Spleen (tissue), 11 donors: ENCODE measurements around the gene NGEF. TPM values are rescaled to one million over a fixed set of nuclear protein-coding genes. Genes with fewer than 3 reads are reported as not detected.

Source experiments
- DNase-seq: peaks from one replicate; pipeline ENCODE4 v3.0.0-alpha.2; 2020
- H3K27ac ChIP-seq, 8 donors: fragments of 200-600 bp; sonication (generic) in 7 of 8; 1 replicate in 4 of 8; 2 replicates in 4 of 8; pipeline versions ENCODE4 v1.5.0 to v1.8.0; 2016 to 2021; ENCODE audit warnings: inconsistent platforms in 4 of 8, mild to moderate bottlenecking in 4 of 8, moderate library complexity in 1 of 8
- H3K27me3 ChIP-seq, 7 donors: fragments of 200-600 bp; sonication (generic) in 6 of 7; replicated peaks in 1 of 7; 1 replicate in 4 of 7; 2 replicates in 3 of 7; pipeline versions ENCODE4 v1.5.0 to v1.8.0; 2016 to 2021; ENCODE audit warnings: inconsistent platforms in 3 of 7, mild to moderate bottlenecking in 1 of 7
- H3K36me3 ChIP-seq, 6 donors: fragments of 200-600 bp; sonication (generic) in 5 of 6; 1 replicate in 4 of 6; 2 replicates in 2 of 6; pipeline versions ENCODE4 v1.5.0 to v1.8.0; 2016 to 2021; ENCODE audit warnings: inconsistent platforms in 2 of 6
- H3K4me1 ChIP-seq, 6 donors: fragments of 200-600 bp; sonication (generic) in 5 of 6; 1 replicate in 3 of 6; 2 replicates in 3 of 6; pipeline versions ENCODE4 v1.5.0 to v1.8.0; 2016 to 2021; ENCODE audit warnings: inconsistent platforms in 3 of 6
- H3K4me3 ChIP-seq, 8 donors: fragments of 200-600 bp; sonication (generic) in 7 of 8; 1 replicate in 4 of 8; 2 replicates in 4 of 8; pipeline versions ENCODE4 v1.5.0 to v1.8.0; 2016 to 2021; ENCODE audit warnings: inconsistent platforms in 4 of 8, mild to moderate bottlenecking in 4 of 8, moderate library complexity in 2 of 8
- H3K9me3 ChIP-seq, 8 donors: fragments of 200-600 bp; sonication (generic) in 7 of 8; 1 replicate in 4 of 8; 2 replicates in 4 of 8; pipeline versions ENCODE4 v1.5.0 to v1.8.0; 2016 to 2021; ENCODE audit warnings: inconsistent platforms in 4 of 8
- POLR2A ChIP-seq, 3 donors: fragments of 450-650 bp; IDR thresholded peaks; one replicate each; pipeline ENCODE4 v1.5.1; 2017; ENCODE audit warnings: antibody characterized with exemption in 3 of 3, mild to moderate bottlenecking in 1 of 3
- POLR2AphosphoS5 ChIP-seq, 3 donors: sonication (generic); formaldehyde crosslinking; IDR thresholded peaks; one replicate each; pipeline ENCODE4 v1.5.1; 2017; ENCODE audit warnings: antibody characterized with exemption in 3 of 3
- WGBS, 5 donors: extraction: QIAGEN DNeasy Blood & Tissue Kit in 3 of 5; methylation state at CpG; one replicate each; pipeline versions ENCODE4 v1.1.5 to v1.1.7; 2013 to 2018; 5-methylcytosine and 5-hydroxymethylcytosine counted together
- intact Hi-C: fragments of 100-400 bp; cut with DNase I; formaldehyde crosslinking; loops from one replicate; pipeline ENCODE4 v1.15.0; 2023; ENCODE audit warnings: low total_unique reads
- polyA plus RNA-seq, 3 donors: library from polyadenylated mRNA; stranded (reverse); fragments of 200-250 nt; gene quantifications; one replicate each; pipeline ENCODE4 v1.2.1, GENCODE V29; 2013
- total RNA-seq, 7 donors: library from RNA; depleted of rRNA in 3 of 7; stranded (reverse); fragments of >200 nt in 3 of 7; fragmentation: NEBNext Ultra II Directional in 4 of 7; extraction: Animal tissue kit (Norgen Biotek cat#: 25700) in 4 of 7; gene quantifications; one replicate each; pipeline versions ENCODE4 v1.1.0 to v1.2.1, GENCODE V29; 2016 to 2021
- TF ChIP-seq, protein P1 (sequence below), 11 experiments: fragments of 200-600 bp in 7 of 11; fragments of 450-650 bp in 4 of 11; sonication (generic) in 4 of 11; IDR thresholded peaks in 8 of 11; conservative IDR thresholded peaks in 3 of 11; 1 replicate in 7 of 11; 2 replicates in 4 of 11; pipeline versions ENCODE4 v1.4.0 to v1.8.0; 2016 to 2021; ENCODE audit warnings: antibody characterized with exemption in 11 of 11, inconsistent platforms in 4 of 11, mild to moderate bottlenecking in 1 of 11
- donor health status: healthy with polysubstance abuse.
- donor health status: DM: no; HTN: no; CAD: no; lungs with moderate emphysema.
- donor health status: DM: no; HTN: no; CAD: no.
- donor health status: Bipolar disorder and iron deficiency.
- donor health status: healthy.
- donor health status: DM: no; HTN: no; CAD: no.
- donor health status: DM: yes; HTN: yes; CAD: no.

Gene NGEF
- total and polyA plus RNA-seq, 10 donors: 0.23 to 0.79 (median 0.43) TPM; not detected in 5

DNA sequence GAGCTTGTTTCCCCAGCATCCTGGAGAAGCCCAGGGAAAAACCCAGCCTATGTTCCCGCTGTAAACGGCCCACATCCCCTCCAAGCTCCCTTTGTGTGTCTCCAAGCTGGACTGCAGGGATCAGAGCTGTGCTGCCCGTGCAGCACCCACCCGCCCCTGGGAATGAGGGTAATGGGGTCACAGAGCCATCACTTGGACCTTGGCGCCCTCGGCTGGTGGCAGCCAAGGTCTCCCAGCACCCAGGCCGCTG, 46.4 kb upstream of the NGEF start:
- Histone ChIP-seq H3K4me3 (peak overlapping the region in 7 of 8 donors; percentile 64 to 98 (median 85)), H3K27me3 (no peaks in the 10 kb centered on the region), H3K27ac (peak overlapping the region; percentile 89 to 97 (median 94)), H3K4me1 (peaks cover 34 to 69% (median 51%) of the 10 kb centered on the region in 6 donors), H3K9me3 (no peaks in the 10 kb centered on the region), H3K36me3 (peaks cover 0 to 29% (median 4%) of the 10 kb centered on the region in 6 donors)
- intact Hi-C loops: loop anchor here (10.0 kb wide), 1 partner anchor 195 kb away; the partner anchor contains the start of gene ATG16L1
- TF ChIP-seq, protein P1, sequence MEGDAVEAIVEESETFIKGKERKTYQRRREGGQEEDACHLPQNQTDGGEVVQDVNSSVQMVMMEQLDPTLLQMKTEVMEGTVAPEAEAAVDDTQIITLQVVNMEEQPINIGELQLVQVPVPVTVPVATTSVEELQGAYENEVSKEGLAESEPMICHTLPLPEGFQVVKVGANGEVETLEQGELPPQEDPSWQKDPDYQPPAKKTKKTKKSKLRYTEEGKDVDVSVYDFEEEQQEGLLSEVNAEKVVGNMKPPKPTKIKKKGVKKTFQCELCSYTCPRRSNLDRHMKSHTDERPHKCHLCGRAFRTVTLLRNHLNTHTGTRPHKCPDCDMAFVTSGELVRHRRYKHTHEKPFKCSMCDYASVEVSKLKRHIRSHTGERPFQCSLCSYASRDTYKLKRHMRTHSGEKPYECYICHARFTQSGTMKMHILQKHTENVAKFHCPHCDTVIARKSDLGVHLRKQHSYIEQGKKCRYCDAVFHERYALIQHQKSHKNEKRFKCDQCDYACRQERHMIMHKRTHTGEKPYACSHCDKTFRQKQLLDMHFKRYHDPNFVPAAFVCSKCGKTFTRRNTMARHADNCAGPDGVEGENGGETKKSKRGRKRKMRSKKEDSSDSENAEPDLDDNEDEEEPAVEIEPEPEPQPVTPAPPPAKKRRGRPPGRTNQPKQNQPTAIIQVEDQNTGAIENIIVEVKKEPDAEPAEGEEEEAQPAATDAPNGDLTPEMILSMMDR (IDR thresholded peaks at IDR 0.05 in 8 of 11, conservative IDR thresholded peaks at IDR 0.05 in 3 of 11): no peak
- TF ChIP-seq POLR2AphosphoS5 (IDR thresholded peaks at IDR 0.05) (no peak), POLR2A (IDR thresholded peaks at IDR 0.05) (no peak)
- DNase-seq: peak; percentile 85
- 27 to 67% (median 47%) methylated on average over 1 to 7 of the region's 7 CpGs for WGBS, 5 donors

DNA sequence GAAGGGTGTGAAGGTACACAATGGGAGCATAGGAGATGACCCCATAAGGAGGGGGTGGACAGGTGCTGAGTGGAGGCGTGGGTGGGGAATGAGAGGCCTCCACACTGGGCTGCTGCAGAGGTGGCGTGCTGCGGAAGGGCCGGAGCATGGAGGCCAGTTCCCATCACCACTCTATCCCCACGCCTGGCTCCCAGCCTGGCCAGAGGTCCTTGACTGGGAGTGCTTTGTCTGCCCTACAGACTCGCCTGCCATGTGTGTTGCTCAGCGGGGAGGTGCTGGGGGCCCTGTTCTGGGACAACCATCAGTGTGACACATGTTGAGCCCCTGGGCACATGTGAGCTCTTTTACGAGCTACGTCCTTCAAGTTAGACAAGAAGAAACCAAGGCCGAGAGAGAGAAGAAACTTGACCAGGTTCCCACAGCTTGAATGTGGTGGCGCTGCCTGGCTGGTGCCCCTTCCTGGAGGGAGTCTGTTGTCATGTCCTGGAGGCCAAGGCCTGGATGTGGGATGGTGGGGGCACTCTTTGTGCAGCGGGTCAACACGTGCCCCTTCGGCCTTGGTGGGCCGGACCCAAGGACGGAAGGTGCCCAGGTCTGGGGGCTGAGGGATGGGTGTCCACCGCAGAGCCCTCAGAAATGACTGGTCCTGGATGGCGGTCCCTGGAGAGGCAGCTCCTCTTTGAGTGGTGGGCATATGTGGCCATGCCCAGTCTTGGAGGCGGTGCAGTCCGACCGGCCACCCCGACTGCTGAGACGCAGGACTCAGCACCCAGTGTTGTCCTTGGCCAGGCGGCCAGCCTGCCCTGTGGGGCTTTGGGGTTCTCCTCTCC, 45.9 kb upstream of the NGEF start:
- intact Hi-C loops: loop anchor here (10.0 kb wide), 1 partner anchor 196 kb away; the partner anchor contains the start of gene ATG16L1
- no peaks in the 10 kb centered on the region for H3K27me3 ChIP-seq
- H3K9me3 ChIP-seq: no peaks in the 10 kb centered on the region
- TF ChIP-seq, protein P1 (IDR thresholded peaks at IDR 0.05 in 8 of 11, conservative IDR thresholded peaks at IDR 0.05 in 3 of 11): no peak
- TF ChIP-seq POLR2AphosphoS5 (IDR thresholded peaks at IDR 0.05): no peak
- DNase-seq: peak; percentile 85
- peaks cover 29 to 69% (median 50%) of the 10 kb centered on the region in 6 donors for H3K4me1 ChIP-seq
- H3K4me3 ChIP-seq: peak overlapping the region in 3 of 8 donors; percentile 64 to 85 (median 83)
- H3K36me3 ChIP-seq: peaks cover 0 to 23% (median 2%) of the 10 kb centered on the region in 6 donors
- WGBS, 5 donors: 79 to 87% (median 85%) methylated on average over 19 to 24 of the region's 24 CpGs
- H3K27ac ChIP-seq: peak overlapping the region; percentile 89 to 97 (median 94)

DNA sequence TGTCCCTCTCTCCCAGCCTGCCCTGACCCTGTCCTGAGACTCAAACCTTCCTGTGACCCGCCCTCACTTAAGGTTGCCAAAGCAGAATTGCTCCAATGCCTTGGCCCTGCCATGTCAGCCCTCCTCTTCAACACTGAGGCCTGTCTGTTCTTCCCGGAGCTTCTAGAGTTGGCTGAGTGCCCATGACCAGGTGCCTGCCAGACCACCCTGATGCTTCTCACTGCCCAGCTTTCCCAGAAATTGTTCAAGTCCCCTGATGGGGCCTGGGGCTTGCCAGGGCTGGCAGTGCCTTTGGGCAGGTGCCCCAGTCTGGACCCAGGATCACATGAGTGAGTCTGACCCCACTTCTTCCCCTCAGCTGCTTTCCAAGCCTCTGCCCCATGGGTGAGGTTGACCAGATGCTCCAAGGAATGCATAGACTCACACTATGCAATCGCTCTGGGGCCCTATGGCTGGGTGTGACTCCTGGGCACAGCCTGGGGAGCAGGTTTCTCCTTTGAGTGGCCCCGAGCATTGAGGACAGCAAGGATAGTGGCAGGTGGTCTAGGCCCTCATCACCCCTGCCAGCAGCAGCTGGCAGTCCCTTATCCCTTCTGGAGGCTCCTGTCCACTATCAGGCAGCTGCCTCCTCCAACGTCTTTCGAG, 44.0 kb upstream of the NGEF start:
- peaks cover 0 to 6% (median 0%) of the 10 kb centered on the region in 6 donors for H3K36me3 ChIP-seq
- DNase-seq: peak; percentile 55
- no peak overlapping the region for H3K4me3 ChIP-seq
- no peaks in the 10 kb centered on the region for H3K27me3 ChIP-seq
- TF ChIP-seq, protein P1 (IDR thresholded peaks at IDR 0.05 in 8 of 11, conservative IDR thresholded peaks at IDR 0.05 in 3 of 11): no peak
- TF ChIP-seq POLR2A (IDR thresholded peaks at IDR 0.05): no peak
- no peak for TF ChIP-seq POLR2AphosphoS5 (IDR thresholded peaks at IDR 0.05)
- no peaks in the 10 kb centered on the region for H3K9me3 ChIP-seq
- intact Hi-C loops: loop anchor here (10.0 kb wide), 1 partner anchor 198 kb away; the partner anchor contains the start of gene ATG16L1
- no peak overlapping the region for H3K27ac ChIP-seq
- H3K4me1 ChIP-seq: peaks cover 11 to 60% (median 37%) of the 10 kb centered on the region in 6 donors
- 84 to 95% (median 92%) methylated on average over 5 to 6 of the region's 6 CpGs for WGBS, 5 donors

DNA sequence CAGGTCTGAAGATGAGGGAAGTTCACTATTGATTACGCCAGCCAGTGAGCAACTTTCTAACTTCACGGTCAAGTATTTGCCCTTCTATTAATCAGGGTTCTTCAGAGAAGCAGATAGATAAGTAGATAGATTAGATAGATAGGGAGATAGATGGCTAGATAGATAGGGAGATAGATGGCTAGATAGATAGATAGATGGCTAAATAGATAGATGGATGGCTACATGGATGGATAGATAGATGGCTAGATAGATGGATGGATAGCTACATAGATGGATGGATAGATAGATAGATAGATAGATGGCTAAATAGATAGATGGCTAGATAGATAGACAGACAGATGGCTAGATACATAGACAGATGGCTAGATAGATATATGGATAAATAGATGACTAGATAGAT, 42.3 kb upstream of the NGEF start:
- Histone ChIP-seq H3K4me1 (peaks cover 11 to 49% (median 29%) of the 10 kb centered on the region in 6 donors), H3K9me3 (no peaks in the 10 kb centered on the region), H3K27me3 (no peaks in the 10 kb centered on the region), H3K27ac (no peak overlapping the region), H3K36me3 (no peaks in the 10 kb centered on the region), H3K4me3 (no peak overlapping the region)
- WGBS, 5 donors: 95 to 99% (median 98%) methylated on average over 2 of the region's 2 CpGs
- intact Hi-C loops: loop anchor here (10.0 kb wide), 1 partner anchor 199 kb away; the partner anchor contains the start of gene ATG16L1
- DNase-seq: no peak
- TF ChIP-seq POLR2A (IDR thresholded peaks at IDR 0.05): no peak
- TF ChIP-seq, protein P1 (IDR thresholded peaks at IDR 0.05 in 8 of 11, conservative IDR thresholded peaks at IDR 0.05 in 3 of 11): no peak
- no peak for TF ChIP-seq POLR2AphosphoS5 (IDR thresholded peaks at IDR 0.05)
